Liver (tissue), 9 donors: ENCODE data around the gene ARAP3. TPM values are rescaled to one million over a fixed set of nuclear protein-coding genes. Genes with fewer than 3 reads are reported as not detected.

Experiments used
- DNase-seq: peaks from one replicate; pipeline ENCODE4 v3.0.0-alpha.2; 2017; ENCODE audit warnings: low spot score
- H3K27ac ChIP-seq, 2 donors: one replicate each; pipeline ENCODE4 v1.7.0; 2013; ENCODE audit warnings: inconsistent platforms in 2 of 2, low read length in 2 of 2, control low read depth in 1 of 2, low read depth in 1 of 2, mild to moderate bottlenecking in 1 of 2
- H3K27me3 ChIP-seq, 4 donors: one replicate each; pipeline versions ENCODE4 v1.6.1 to v1.7.0; 2013; ENCODE audit warnings: low read length in 3 of 4, inconsistent platforms in 1 of 4, mild to moderate bottlenecking in 1 of 4, moderate library complexity in 1 of 4; ENCODE audit not compliant: control insufficient read depth in 4 of 4, insufficient read depth in 4 of 4
- H3K36me3 ChIP-seq, 4 donors: one replicate each; pipeline versions ENCODE4 v1.6.1 to v1.7.0; 2013; ENCODE audit warnings: low read length in 3 of 4, mild to moderate bottlenecking in 3 of 4, low read depth in 1 of 4, moderate library complexity in 1 of 4; ENCODE audit not compliant: control insufficient read depth in 4 of 4, insufficient read depth in 3 of 4
- H3K4me1 ChIP-seq, 4 donors: one replicate each; pipeline versions ENCODE4 v1.6.1 to v1.7.0; 2013; ENCODE audit warnings: low read length in 3 of 4, mild to moderate bottlenecking in 3 of 4, moderate library complexity in 1 of 4; ENCODE audit not compliant: control insufficient read depth in 4 of 4, insufficient read depth in 4 of 4
- H3K4me3 ChIP-seq, 3 donors: one replicate each; pipeline versions ENCODE4 v1.6.1 to v1.7.0; 2013; ENCODE audit warnings: low read length in 3 of 3, control low read depth in 1 of 3, low read depth in 1 of 3, mild to moderate bottlenecking in 1 of 3
- H3K9ac ChIP-seq, 2 donors: one replicate each; pipeline ENCODE4 v1.7.0; 2013; ENCODE audit warnings: low read length in 2 of 2, mild to moderate bottlenecking in 2 of 2, moderate library complexity in 2 of 2, control low read depth in 1 of 2, low read depth in 1 of 2
- H3K9me3 ChIP-seq, 4 donors: one replicate each; pipeline versions ENCODE4 v1.6.1 to v1.7.0; 2013; ENCODE audit warnings: low read length in 3 of 4; ENCODE audit not compliant: control insufficient read depth in 4 of 4
- ATF3 ChIP-seq: IDR thresholded peaks from 2 replicates; pipeline ENCODE4 v1.6.1; 2016; ENCODE audit warnings: antibody characterized with exemption
- CTCF ChIP-seq: fragments of 150-350 bp; IDR thresholded peaks from 2 replicates; pipeline ENCODE4 v1.5.1; 2017; ENCODE audit warnings: improper control_type of control experiment, low read depth, low read length; ENCODE audit not compliant: missing input control
- HNF4G ChIP-seq: IDR thresholded peaks from 2 replicates; pipeline ENCODE4 v1.6.1; 2016; ENCODE audit warnings: antibody characterized with exemption
- MAX ChIP-seq: IDR thresholded peaks from 2 replicates; pipeline ENCODE4 v1.6.1; 2016; ENCODE audit warnings: antibody characterized with exemption
- RAD21 ChIP-seq, 2 donors: IDR thresholded peaks; 2 replicates each; pipeline ENCODE4 v1.6.1; 2016; ENCODE audit warnings: antibody characterized with exemption in 2 of 2, mild to moderate bottlenecking in 2 of 2
- RXRA ChIP-seq, 2 donors: IDR thresholded peaks; 2 replicates each; pipeline ENCODE4 v1.6.1; 2017 to 2018; ENCODE audit warnings: antibody characterized with exemption in 2 of 2, mild to moderate bottlenecking in 1 of 2
- SP1 ChIP-seq: IDR thresholded peaks from 2 replicates; pipeline ENCODE4 v1.6.1; 2018; ENCODE audit warnings: antibody characterized with exemption, mild to moderate bottlenecking
- TAF1 ChIP-seq: conservative IDR thresholded peaks from 2 replicates; pipeline ENCODE4 v1.6.1; 2016; ENCODE audit warnings: antibody characterized with exemption, mild to moderate bottlenecking
- ZBTB33 ChIP-seq: IDR thresholded peaks from 2 replicates; pipeline ENCODE4 v1.6.1; 2016; ENCODE audit warnings: antibody characterized with exemption
- WGBS: extraction: QIAGEN DNeasy Blood & Tissue Kit; methylation state at CpG from one replicate; pipeline ENCODE4 v1.1.7; 2013; 5-methylcytosine and 5-hydroxymethylcytosine counted together
- polyA plus RNA-seq, 2 donors: library from polyadenylated mRNA; stranded (reverse) in 1 of 2; unstranded in 1 of 2; fragments of 200-250 nt in 1 of 2; fragments of >200 nt in 1 of 2; fragmentation: Nextera tagmentation in 1 of 2; extraction: Ambion mirVana in 1 of 2; gene quantifications; one replicate each; pipeline versions ENCODE4 v1.2.1 to v1.2.3, GENCODE V29; 2013 to 2015
- total RNA-seq, 2 donors: library from RNA; depleted of rRNA; stranded (reverse); fragments of >200 nt; gene quantifications; one replicate each; pipeline ENCODE4 v1.2.3, GENCODE V29; 2014
- donor health status: healthy.
- donor health status: healthy.
- donor health status: healthy.
- donor health status: healthy.
- donor health status: healthy.

The ARAP3 gene
- total and polyA plus RNA-seq, 4 donors, result 1.6 to 4.7 (median 2.1) TPM

- TF ChIP-seq ZBTB33 (no peak), SP1 (peak; percentile 55)
Measured at GRCh38 chr5:141636413-141637122, 45.5 kb downstream of the ARAP3 start, which contains the start of the genes HDAC3 and RELL2 (continued).

- Histone ChIP-seq H3K27me3 (no peaks in the 10 kb centered on the region), H3K27ac (peak overlapping the region; percentile 85 to 86), H3K4me1 (peaks cover 9 to 32% (median 21%) of the 10 kb centered on the region in 4 donors), H3K4me3 (peak overlapping the region; percentile 75 to 94 (median 89)), H3K9ac (peak overlapping the region; percentile 75 to 87), H3K9me3 (no peaks in the 10 kb centered on the region), H3K36me3 (no peaks in the 10 kb centered on the region)
- DNase-seq, result no peak
- WGBS, result 5% methylated on average over 4 of the region's 4 CpGs
- no peak for TF ChIP-seq RAD21 (IDR thresholded peaks at IDR 0.05)
- peak in 1 of 2 donors; percentile 4 for TF ChIP-seq RXRA (IDR thresholded peaks at IDR 0.05)
Measured at GRCh38 chr5:141636106-141636412, 46.0 kb downstream of the ARAP3 start.

- DNase-seq, result no peak
- Histone ChIP-seq H3K27me3 (no peaks in the 10 kb centered on the region), H3K27ac (no peak overlapping the region), H3K4me1 (peaks cover 9 to 32% (median 21%) of the 10 kb centered on the region in 4 donors), H3K9me3 (no peaks in the 10 kb centered on the region), H3K4me3 (peak overlapping the region in 1 of 3 donors; percentile 75), H3K36me3 (no peaks in the 10 kb centered on the region), H3K9ac (no peak overlapping the region)
- TF ChIP-seq ATF3, result no peak
- TF ChIP-seq ZBTB33, result no peak
- TF ChIP-seq TAF1, result no peak
- no peak for TF ChIP-seq MAX
- TF ChIP-seq RAD21 (IDR thresholded peaks at IDR 0.05), result no peak
- no peak for TF ChIP-seq CTCF
- no peak for TF ChIP-seq RXRA (IDR thresholded peaks at IDR 0.05)
- TF ChIP-seq HNF4G, result no peak
- WGBS, result 73% methylated on average over 7 of the region's 7 CpGs
Measured at GRCh38 chr5:141635646-141636045, 46.4 kb downstream of the ARAP3 start.
